BLaER1 (cell line): ENCODE results near the gene EHD4.

Source experiments
- H3K27ac ChIP-seq: shearing (Covaris generic); formaldehyde crosslinking; 2 replicates; pipeline ENCODE4 v1.8.1; 2022
- H3K27me3 ChIP-seq: shearing (Covaris generic); formaldehyde crosslinking; 2 replicates; pipeline ENCODE4 v1.8.1; 2022
- H3K36me3 ChIP-seq: shearing (Covaris generic); formaldehyde crosslinking; 2 replicates; pipeline ENCODE4 v1.8.1; 2022
- H3K4me1 ChIP-seq: shearing (Covaris generic); formaldehyde crosslinking; 2 replicates; pipeline ENCODE4 v1.8.1; 2022
- H3K4me2 ChIP-seq: shearing (Covaris generic); formaldehyde crosslinking; 2 replicates; pipeline ENCODE4 v1.8.1; 2022
- H3K4me3 ChIP-seq: shearing (Covaris generic); formaldehyde crosslinking; 2 replicates; pipeline ENCODE4 v1.8.1; 2022
- H3K9ac ChIP-seq: shearing (Covaris generic); formaldehyde crosslinking; 2 replicates; pipeline ENCODE4 v1.8.1; 2022
- H3K9me3 ChIP-seq: shearing (Covaris generic); formaldehyde crosslinking; 2 replicates; pipeline ENCODE4 v1.8.1; 2022
- H4K20me1 ChIP-seq: shearing (Covaris generic); formaldehyde crosslinking; 2 replicates; pipeline ENCODE4 v1.8.1; 2022
- Cebpa-rat ChIP-seq: shearing (Covaris generic); IDR thresholded peaks from 2 replicates; pipeline ENCODE4 v1.8.1; 2022

EHD4 gene

DNA sequence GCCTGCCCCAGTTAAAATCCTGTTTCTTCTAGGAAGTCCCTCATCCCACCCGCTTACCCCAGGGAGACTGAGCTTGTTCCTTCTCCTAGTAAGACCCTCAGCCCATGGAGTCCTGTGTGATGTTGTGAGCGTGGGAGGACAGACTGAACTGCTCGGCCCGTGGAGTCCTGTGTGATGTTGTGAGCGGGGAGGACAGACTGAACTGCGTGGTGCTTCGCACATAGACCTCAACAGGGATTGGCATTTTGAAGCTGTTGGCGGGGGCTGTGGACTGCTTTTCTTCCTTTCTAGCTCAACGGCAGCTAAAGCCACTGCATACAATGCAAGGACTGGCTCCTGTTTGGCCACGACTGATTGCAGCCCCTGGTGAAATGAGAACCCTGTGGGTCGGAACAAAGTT lies 76.9 kb downstream of the EHD4 start:
- no peaks in the 10 kb centered on the region for H3K27me3 ChIP-seq
- no peak for TF ChIP-seq Cebpa-rat
- no peaks in the 10 kb centered on the region for H4K20me1 ChIP-seq
- peak overlapping the region; percentile 84 for H3K27ac ChIP-seq
- no peaks in the 10 kb centered on the region for H3K9me3 ChIP-seq
- H3K4me2 ChIP-seq, result peak overlapping the region; percentile 87
- H3K4me1 ChIP-seq, result peaks cover 93% of the 10 kb centered on the region
- peak overlapping the region; percentile 52; the same call in 1 of the 2 replicates for H3K9ac ChIP-seq
- no peaks in the 10 kb centered on the region for H3K36me3 ChIP-seq
- H3K4me3 ChIP-seq, result no peak overlapping the region

DNA sequence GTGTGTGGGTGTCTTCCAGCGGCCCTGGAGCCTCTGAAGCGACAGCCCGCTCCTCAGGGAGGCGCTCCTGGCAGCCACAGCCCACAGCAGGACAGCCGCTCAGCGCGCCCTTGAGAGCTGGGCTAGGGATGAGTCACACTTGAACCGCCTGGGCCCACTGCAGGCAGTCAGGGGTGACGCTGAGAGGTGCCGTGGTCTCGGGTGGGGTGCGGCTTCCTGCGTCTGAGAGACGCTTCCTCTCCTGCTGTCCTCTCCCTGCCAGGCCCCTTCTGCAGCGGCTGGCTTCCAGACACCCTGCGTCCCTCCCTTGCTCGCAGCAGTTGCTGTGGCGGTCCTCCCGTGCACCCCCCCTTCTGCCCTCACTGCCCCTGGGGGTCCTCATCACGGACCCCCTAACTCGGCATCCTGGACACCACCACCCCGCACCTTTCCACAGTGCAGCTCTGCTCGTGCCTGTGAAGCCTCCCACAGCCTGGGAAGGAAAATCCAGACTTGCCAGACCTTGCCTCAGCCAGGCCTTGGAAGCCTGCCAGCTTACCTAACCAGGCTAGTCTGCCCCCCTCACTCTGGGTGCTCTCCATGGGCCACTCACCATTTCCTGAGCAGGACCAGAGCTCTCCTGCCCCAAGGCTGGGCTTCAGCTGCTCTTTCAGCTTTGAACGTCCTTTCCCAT lies 77.4 kb downstream of the EHD4 start:
- Histone ChIP-seq H3K27me3 (no peaks in the 10 kb centered on the region), H3K9ac (peak overlapping the region; percentile 52; the same call in 1 of the 2 replicates), H3K4me3 (peak overlapping the region; percentile 40), H3K4me2 (peak overlapping the region; percentile 87), H3K9me3 (no peaks in the 10 kb centered on the region), H3K4me1 (peaks cover 93% of the 10 kb centered on the region), H3K36me3 (no peaks in the 10 kb centered on the region), H3K27ac (peak overlapping the region; percentile 84), H4K20me1 (no peaks in the 10 kb centered on the region)
- no peak for TF ChIP-seq Cebpa-rat

DNA sequence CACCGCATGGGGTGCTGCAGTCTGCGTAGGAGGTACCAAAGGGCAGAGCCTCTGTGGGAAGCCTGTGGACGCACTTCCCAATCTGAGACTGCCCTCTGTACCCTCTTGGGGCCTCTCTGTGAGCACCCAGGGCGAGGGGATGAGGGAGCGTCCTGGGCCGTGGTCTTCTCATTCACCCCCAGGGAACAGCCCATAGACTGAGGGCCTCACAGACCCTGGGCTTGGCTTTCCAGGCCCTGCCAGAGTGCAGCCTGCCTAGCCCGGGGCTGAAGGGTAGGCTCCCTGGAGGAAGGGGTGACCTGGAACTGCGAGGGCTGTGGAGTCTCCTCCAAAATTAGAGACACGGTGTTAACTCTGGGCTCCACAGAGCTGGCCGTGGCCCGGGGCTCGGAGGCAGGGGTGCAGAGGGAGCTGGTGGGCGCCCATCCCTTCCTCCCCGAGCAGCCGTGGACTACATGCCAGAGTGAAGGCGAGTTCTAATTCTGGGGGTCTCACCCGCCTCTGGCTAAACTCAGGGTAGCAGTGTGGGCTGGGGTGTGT lies 78.0 kb downstream of the EHD4 start:
- Histone ChIP-seq H3K36me3 (no peaks in the 10 kb centered on the region), H3K27ac (peak overlapping the region; percentile 84), H3K4me2 (peak overlapping the region; percentile 87), H3K4me1 (peaks cover 93% of the 10 kb centered on the region), H3K4me3 (peak overlapping the region; percentile 40), H3K9me3 (no peaks in the 10 kb centered on the region), H3K9ac (peak overlapping the region; percentile 52; the same call in 1 of the 2 replicates), H3K27me3 (no peaks in the 10 kb centered on the region), H4K20me1 (no peaks in the 10 kb centered on the region)
- TF ChIP-seq Cebpa-rat, result no peak

DNA sequence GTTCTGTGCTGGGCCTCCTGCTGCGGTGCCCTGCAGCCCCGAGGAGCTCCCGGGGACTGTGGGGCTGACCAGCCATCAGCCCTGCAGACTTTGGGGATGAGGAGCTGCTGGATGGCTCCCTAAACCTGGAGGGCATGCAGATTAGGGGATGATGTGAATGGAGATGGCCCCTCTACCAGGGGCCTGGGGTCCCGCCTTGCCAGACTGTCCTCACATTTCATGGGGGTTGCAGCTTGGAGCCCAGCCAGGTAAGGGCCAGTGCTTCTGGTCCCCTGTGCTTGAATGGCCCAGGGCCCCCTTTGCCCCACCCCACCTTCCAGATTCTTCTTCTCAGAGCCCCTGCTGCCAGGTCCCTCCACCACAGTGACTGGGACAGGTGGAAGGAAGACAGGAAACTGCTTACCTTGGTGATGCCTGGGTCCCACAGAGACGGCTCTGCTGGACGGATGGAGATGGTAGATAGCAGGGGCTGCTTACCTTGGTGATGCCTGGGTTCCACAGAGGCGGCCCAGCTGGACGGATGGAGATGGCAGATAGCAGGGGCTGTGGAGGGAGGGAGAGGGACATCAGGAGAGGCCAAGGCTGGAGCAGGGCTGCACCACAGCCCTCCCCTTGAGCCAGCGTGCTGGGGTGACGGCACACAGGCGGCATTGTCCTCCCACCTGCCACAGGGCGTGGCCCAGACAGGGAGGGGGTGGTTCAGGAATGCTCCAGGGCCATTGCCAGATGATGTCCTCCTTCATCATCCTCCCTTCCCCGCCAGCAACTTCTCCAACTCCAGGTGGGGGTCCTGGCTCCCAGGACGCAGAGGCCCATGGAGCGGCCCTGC lies 78.7 kb downstream of the EHD4 start, which contains the start of gene SPTBN5:
TSS of gene SPTBN5 (minus strand) at position 632 of the 829 bp plus-strand sequence. CDS start at position 76, 556 bp downstream.
- Histone ChIP-seq H4K20me1 (no peaks in the 10 kb centered on the region), H3K9me3 (no peaks in the 10 kb centered on the region), H3K27me3 (no peaks in the 10 kb centered on the region), H3K27ac (peak within 1 kb of the TSS; percentile 84), H3K36me3 (no peaks in the 10 kb centered on the region), H3K4me2 (peak within 1 kb of the TSS; percentile 87), H3K4me1 (peaks cover 94% of the 10 kb centered on the region), H3K9ac (peak within 1 kb of the TSS; percentile 52), H3K4me3 (peak within 1 kb of the TSS; percentile 40)
- no peak for TF ChIP-seq Cebpa-rat

DNA sequence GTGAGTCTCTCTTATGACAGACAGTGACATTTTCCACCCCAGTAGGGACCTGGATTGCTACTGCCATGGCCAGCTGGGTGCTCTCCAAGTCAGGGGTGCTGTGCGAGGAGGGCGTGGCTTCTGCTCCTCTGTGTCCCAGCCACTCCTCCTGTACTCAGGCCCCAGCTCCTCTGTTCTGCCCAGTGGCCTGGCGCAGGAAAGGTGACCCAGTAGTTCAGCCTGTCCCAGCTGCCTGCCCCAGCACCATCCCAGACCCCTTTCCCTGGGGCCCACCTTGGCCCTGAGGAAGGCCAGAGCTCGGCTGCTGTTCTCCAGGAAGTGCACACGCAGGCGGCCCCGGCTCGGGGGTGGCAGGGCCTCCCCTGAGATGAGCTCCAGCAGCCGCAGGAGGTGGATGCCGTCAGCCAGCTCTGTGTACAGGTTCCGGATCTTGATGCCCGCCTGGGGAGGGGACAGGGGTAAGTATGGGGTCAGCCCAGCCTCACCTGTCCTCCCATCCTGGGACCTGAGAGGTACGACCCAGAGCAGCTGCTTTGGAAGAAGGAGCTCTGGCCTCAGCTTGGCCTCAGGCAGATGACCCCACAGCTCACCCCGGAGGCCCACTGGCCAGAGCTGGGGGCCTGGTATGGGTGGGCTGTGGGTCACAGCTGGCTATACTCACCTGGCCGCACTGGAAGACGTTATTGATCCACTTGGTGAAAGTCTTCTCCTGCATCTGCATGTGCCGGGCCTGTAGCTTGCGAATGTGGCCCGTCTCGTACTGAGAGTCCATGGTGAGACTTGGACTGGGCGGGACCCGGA lies 79.5 kb downstream of the EHD4 start:
- no peak for TF ChIP-seq Cebpa-rat
- no peaks in the 10 kb centered on the region for H3K27me3 ChIP-seq
- H3K4me2 ChIP-seq, result peak overlapping the region; percentile 87
- no peaks in the 10 kb centered on the region for H3K36me3 ChIP-seq
- H3K4me1 ChIP-seq, result peaks cover 95% of the 10 kb centered on the region
- peak overlapping the region; percentile 8; the same call in 1 of the 2 replicates for H3K4me3 ChIP-seq
- no peaks in the 10 kb centered on the region for H3K9me3 ChIP-seq
- peak overlapping the region; percentile 52 for H3K9ac ChIP-seq
- no peaks in the 10 kb centered on the region for H4K20me1 ChIP-seq
- H3K27ac ChIP-seq, result peak overlapping the region; percentile 84

DNA sequence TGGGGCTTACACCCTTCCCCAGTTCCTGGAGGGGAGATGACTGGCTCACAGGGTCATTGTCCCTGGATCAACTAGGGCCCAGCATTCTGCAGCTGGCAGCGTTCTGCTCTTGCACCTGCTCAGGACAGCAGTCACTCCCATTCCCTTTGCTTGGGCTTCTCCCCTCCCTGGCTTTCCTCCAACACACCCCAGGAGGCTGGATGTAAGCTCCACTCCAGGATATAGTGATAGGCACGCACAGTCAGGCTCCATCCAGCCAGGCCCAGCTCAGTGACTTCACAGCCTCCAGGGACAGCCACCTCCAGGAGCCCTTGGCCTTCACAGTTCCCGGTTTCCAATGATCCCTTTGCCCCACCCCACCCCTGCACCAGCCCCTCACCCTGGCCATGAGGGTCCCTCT lies 80.4 kb downstream of the EHD4 start:
- Histone ChIP-seq H3K4me1 (peaks cover 88% of the 10 kb centered on the region), H3K9ac (no peak overlapping the region), H3K4me2 (peak overlapping the region; percentile 87), H3K27ac (0 out of 2 replicates have a peak overlapping the region, but pooled peaks have one; percentile 84), H3K36me3 (no peaks in the 10 kb centered on the region), H3K27me3 (no peaks in the 10 kb centered on the region), H3K9me3 (no peaks in the 10 kb centered on the region), H3K4me3 (no peak overlapping the region), H4K20me1 (no peaks in the 10 kb centered on the region)
- no peak for TF ChIP-seq Cebpa-rat

DNA sequence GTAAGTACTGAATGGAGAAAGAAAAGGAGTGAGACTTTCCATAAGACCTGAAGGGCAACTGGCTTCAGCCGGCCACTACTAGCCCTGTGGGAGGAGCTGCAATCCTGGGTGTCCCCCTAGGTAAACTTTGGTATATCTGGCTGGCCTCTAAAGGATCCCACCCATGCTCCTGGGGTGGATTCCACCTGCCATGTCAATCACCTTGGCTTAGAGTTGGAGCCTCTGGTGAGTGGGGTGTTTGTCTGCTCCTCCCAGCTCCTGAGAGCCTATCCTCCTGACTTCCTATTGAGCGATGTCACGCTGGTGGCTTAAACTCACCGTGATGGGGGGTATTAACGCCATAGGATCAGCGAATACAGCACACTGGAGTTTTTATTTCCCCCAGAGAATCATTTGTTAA lies 81.1 kb downstream of the EHD4 start:
- no peaks in the 10 kb centered on the region for H3K27me3 ChIP-seq
- H3K9me3 ChIP-seq, result no peaks in the 10 kb centered on the region
- peak overlapping the region; percentile 87 for H3K4me2 ChIP-seq
- no peak overlapping the region for H3K9ac ChIP-seq
- TF ChIP-seq Cebpa-rat, result no peak
- H3K36me3 ChIP-seq, result no peaks in the 10 kb centered on the region
- no peak overlapping the region for H3K27ac ChIP-seq
- no peaks in the 10 kb centered on the region for H4K20me1 ChIP-seq
- H3K4me1 ChIP-seq, result peaks cover 81% of the 10 kb centered on the region
- H3K4me3 ChIP-seq, result no peak overlapping the region

DNA sequence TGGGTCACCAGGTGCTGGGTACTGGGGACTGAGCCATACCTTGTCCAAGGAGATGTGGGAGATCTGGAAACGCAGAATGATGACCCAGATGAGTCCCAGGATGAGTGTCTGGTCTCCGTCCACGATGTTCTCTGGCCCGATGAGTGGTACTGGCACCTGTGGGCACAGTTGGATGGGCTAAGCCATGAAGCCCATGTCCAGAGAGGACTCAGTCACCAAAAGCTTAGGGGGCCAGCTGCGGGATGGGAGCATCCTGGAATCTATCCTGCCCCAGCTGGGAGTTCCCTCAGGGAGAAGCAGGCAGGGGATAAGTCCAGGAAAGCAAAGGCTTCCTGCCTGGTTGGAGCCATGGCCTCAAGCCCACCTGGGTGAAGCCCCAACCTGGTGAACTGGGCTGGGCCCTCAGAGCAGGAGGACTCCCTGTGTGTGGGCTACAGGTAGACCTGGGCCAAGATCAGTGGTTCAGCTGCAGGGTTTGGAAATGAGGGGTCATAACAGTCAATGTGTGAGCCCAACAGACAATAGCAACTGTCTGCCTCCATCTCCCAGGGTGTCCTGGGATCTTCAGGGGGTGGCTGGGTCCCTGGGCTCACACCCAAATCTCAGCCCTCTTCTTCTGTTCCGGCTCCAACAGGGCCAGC lies 82.2 kb downstream of the EHD4 start:
- H3K9me3 ChIP-seq, result no peaks in the 10 kb centered on the region
- no peaks in the 10 kb centered on the region for H3K27me3 ChIP-seq
- H3K27ac ChIP-seq, result no peak overlapping the region
- H3K36me3 ChIP-seq, result no peaks in the 10 kb centered on the region
- H3K4me2 ChIP-seq, result no peak overlapping the region
- H3K4me1 ChIP-seq, result peaks cover 72% of the 10 kb centered on the region
- no peak overlapping the region for H3K9ac ChIP-seq
- no peak overlapping the region for H3K4me3 ChIP-seq
- H4K20me1 ChIP-seq, result no peaks in the 10 kb centered on the region
- TF ChIP-seq Cebpa-rat, result no peak
